ENCODE results near the gene CFDP1. TPM values are rescaled to one million over a fixed set of nuclear protein-coding genes. Genes with fewer than 3 reads are reported as not detected.

Gene CFDP1
- total RNA-seq, 4 donors from 2014 or later: 42.4 to 49.5 (median 44.0) TPM

DNA sequence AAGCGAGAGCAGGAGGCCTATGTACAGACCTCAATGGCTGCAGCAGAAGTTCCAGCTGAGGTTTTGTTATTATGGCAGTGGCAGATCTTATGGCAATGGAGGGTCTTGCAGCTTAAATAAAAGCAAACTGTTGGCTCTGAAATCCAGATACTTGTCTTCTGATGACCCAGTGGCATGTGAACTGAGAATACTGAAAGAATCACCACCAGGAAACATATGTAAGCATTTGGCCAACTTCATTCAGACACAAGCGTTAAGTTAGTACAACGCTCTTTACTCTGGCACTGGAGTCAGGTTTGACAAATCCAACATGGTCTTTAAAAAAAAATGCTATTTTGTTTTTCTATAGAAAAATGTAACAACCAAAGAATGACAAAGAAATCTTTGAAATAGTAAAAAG lies 70.5 kb downstream of the CFDP1 start:
- no peak overlapping the region for H3K4me3 ChIP-seq
- no peak overlapping the region for H3K27ac ChIP-seq (replicated peaks in 1 of 4)
- intact Hi-C loops (cut with DNase I): no loop called here
- DNase-seq (ENCODE audit: extremely low spot score): no peak
- peaks cover 0 to 8% (median 3%) of the 10 kb centered on the region in 4 donors for H3K4me1 ChIP-seq
- no peaks in the 10 kb centered on the region for H3K27me3 ChIP-seq
- no peaks in the 10 kb centered on the region for H3K9me3 ChIP-seq
- H3K36me3 ChIP-seq: peaks cover 0 to 9% (median under 1%) of the 10 kb centered on the region in 4 donors
- WGBS: 84% methylated on average over 3 of the region's 3 CpGs
- no peak for TF ChIP-seq POLR2A (IDR thresholded peaks at IDR 0.05; ENCODE audit: low read depth)
- TF ChIP-seq EP300 (IDR thresholded peaks at IDR 0.05): no peak
- no peak for TF ChIP-seq POLR2AphosphoS5 (IDR thresholded peaks at IDR 0.05)
- TF ChIP-seq, protein P1, sequence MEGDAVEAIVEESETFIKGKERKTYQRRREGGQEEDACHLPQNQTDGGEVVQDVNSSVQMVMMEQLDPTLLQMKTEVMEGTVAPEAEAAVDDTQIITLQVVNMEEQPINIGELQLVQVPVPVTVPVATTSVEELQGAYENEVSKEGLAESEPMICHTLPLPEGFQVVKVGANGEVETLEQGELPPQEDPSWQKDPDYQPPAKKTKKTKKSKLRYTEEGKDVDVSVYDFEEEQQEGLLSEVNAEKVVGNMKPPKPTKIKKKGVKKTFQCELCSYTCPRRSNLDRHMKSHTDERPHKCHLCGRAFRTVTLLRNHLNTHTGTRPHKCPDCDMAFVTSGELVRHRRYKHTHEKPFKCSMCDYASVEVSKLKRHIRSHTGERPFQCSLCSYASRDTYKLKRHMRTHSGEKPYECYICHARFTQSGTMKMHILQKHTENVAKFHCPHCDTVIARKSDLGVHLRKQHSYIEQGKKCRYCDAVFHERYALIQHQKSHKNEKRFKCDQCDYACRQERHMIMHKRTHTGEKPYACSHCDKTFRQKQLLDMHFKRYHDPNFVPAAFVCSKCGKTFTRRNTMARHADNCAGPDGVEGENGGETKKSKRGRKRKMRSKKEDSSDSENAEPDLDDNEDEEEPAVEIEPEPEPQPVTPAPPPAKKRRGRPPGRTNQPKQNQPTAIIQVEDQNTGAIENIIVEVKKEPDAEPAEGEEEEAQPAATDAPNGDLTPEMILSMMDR (IDR thresholded peaks at IDR 0.05): no peak

DNA sequence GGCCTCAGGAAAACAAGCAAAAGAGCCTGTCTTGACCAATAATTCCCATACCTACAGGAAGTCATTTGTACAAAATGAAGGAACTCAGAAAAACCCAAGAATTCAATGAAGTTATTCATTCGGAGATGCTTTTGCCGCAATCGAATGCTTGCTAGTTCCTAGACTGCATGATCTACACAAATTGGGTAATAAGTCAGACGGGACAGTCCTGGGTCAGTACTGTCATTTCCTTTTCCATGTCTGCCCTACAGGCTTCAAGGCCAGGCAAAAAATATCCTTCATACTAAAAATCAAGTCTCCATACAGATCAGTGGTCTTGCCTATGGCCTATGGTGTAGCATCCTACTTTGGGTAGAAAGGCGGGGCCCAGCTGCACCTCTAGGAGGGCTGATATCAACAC lies 71.4 kb downstream of the CFDP1 start:
- no peaks in the 10 kb centered on the region for H3K9me3 ChIP-seq
- H3K27me3 ChIP-seq: no peaks in the 10 kb centered on the region
- H3K36me3 ChIP-seq: peaks cover 0 to 9% (median 0%) of the 10 kb centered on the region in 4 donors
- DNase-seq (ENCODE audit: extremely low spot score): no peak
- H3K4me1 ChIP-seq: peaks cover 0 to 8% (median 3%) of the 10 kb centered on the region in 4 donors
- 94% methylated on average over 5 of the region's 5 CpGs for WGBS
- TF ChIP-seq, protein P1 (IDR thresholded peaks at IDR 0.05): no peak
- TF ChIP-seq EP300 (IDR thresholded peaks at IDR 0.05) (no peak), POLR2A (IDR thresholded peaks at IDR 0.05; ENCODE audit: low read depth) (no peak), POLR2AphosphoS5 (IDR thresholded peaks at IDR 0.05) (no peak)
- no peak overlapping the region for H3K27ac ChIP-seq (replicated peaks in 1 of 4)
- intact Hi-C loops (cut with DNase I): no loop called here
- H3K4me3 ChIP-seq: no peak overlapping the region

DNA sequence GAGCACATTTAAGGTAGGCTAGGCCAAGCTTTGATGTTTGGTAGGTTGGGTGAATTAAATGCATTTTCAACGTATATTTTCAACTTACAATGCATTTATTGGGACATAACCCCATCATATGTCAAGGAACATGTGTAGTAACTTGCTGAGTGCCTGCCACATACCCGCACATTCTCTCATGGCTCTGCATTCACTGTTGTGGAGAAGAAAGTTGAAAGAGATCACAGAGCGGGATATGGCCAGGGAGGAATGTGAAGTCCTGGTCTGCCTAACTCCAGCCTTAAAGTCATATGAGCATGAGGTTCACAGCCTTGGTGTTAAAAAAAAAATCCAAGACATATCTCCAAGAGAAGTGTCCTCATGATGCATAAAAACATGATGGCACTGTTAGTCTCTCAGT lies 79.1 kb downstream of the CFDP1 start:
- no peaks in the 10 kb centered on the region for H3K9me3 ChIP-seq
- no peak overlapping the region for H3K27ac ChIP-seq (replicated peaks in 1 of 4)
- no peaks in the 10 kb centered on the region for H3K36me3 ChIP-seq
- H3K4me1 ChIP-seq: peaks cover 0 to 8% (median 6%) of the 10 kb centered on the region in 4 donors
- DNase-seq (ENCODE audit: extremely low spot score): no peak
- WGBS: 87% methylated on average over 3 of the region's 3 CpGs
- TF ChIP-seq EP300 (IDR thresholded peaks at IDR 0.05) (no peak), POLR2A (IDR thresholded peaks at IDR 0.05; ENCODE audit: low read depth) (no peak), POLR2AphosphoS5 (IDR thresholded peaks at IDR 0.05) (no peak)
- TF ChIP-seq, protein P1 (IDR thresholded peaks at IDR 0.05): no peak
- H3K27me3 ChIP-seq: no peaks in the 10 kb centered on the region
- intact Hi-C loops (cut with DNase I): no loop called here
- no peak overlapping the region for H3K4me3 ChIP-seq

DNA sequence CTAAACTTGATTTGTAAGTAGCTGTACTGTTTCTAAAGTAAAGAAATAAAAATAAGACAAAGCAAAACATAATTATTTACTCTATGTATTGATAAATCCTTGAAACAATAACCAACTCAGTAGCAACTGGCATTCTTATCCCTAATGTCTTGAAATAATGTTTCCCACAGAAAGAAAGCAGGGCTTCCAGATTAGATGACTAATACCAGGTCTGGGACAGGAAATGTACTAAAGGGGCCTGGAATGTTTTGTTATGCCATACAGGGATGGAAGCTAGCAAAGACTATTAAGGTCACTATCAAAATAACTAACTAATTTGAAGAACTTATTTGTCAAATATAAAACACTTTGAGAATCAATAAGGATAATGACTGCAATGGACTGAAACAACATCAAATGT lies 82.1 kb downstream of the CFDP1 start:
- intact Hi-C loops (cut with DNase I): no loop called here
- Histone ChIP-seq H3K4me1 (peaks cover 0 to 6% (median 0%) of the 10 kb centered on the region in 4 donors), H3K27ac (replicated peaks in 1 of 4) (peak overlapping the region in 1 of 4 donors; percentile 11), H3K9me3 (no peaks in the 10 kb centered on the region), H3K36me3 (no peaks in the 10 kb centered on the region), H3K4me3 (no peak overlapping the region), H3K27me3 (no peaks in the 10 kb centered on the region)
- no peak for DNase-seq (ENCODE audit: extremely low spot score)
- TF ChIP-seq, protein P1 (IDR thresholded peaks at IDR 0.05): no peak
- no peak for TF ChIP-seq EP300 (IDR thresholded peaks at IDR 0.05)
- no peak for TF ChIP-seq POLR2AphosphoS5 (IDR thresholded peaks at IDR 0.05)
- TF ChIP-seq POLR2A (IDR thresholded peaks at IDR 0.05; ENCODE audit: low read depth): no peak

DNA sequence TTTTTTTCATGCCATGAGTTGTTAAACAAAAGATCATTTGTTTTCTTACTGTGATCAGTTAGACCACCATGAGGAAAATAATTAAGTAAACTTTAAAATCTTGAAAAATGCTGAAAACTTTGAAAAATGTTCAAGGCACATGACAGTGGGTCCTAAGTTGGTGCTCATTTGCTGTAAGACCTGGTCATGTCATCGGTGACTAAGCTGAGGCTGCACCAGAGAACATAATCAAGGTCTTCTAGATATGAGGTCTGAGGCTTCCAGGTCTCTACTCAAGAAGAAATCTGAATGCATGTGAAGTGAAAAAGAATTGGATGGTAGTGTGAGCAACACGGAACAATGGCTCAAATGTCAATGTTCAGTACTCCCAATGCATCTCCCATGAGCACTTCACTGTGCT lies 87.6 kb downstream of the CFDP1 start:
- TF ChIP-seq POLR2A (IDR thresholded peaks at IDR 0.05; ENCODE audit: low read depth) (no peak), POLR2AphosphoS5 (IDR thresholded peaks at IDR 0.05) (no peak), EP300 (IDR thresholded peaks at IDR 0.05) (no peak)
- TF ChIP-seq, protein P1 (IDR thresholded peaks at IDR 0.05): no peak
- H3K36me3 ChIP-seq: no peaks in the 10 kb centered on the region
- WGBS: 92% methylated on average over 2 of the region's 2 CpGs

More for the DNA sequence above, 87.6 kb downstream of the CFDP1 start:
- Histone ChIP-seq H3K4me1 (peaks cover 14 to 27% (median 24%) of the 10 kb centered on the region in 4 donors), H3K4me3 (no peak overlapping the region), H3K9me3 (no peaks in the 10 kb centered on the region), H3K27ac (replicated peaks in 1 of 4) (no peak overlapping the region), H3K27me3 (no peaks in the 10 kb centered on the region)
- intact Hi-C loops (cut with DNase I): no loop called here
- DNase-seq (ENCODE audit: extremely low spot score): no peak
